RWPE2 (cell line): ENCODE measurements around the gene ZNF576.

Experiments used
- ATAC-seq: fragments of 200-7000 bp; cut with Tn5 transposase; 3 replicates; pipeline ENCODE4 v1.9.1; 2021; ENCODE audit warnings: low read depth
- DNase-seq: peaks from one replicate; pipeline ENCODE4 v3.0.0-alpha.2; 2020; ENCODE audit warnings: low spot score
- H3K27ac ChIP-seq: fragments of 450-650 bp; 2 replicates; pipeline ENCODE4 v1.5.1; 2017; ENCODE audit warnings: mild to moderate bottlenecking; ENCODE audit not compliant: poor library complexity, severe bottlenecking
- H3K27me3 ChIP-seq: fragments of 250-450 bp; sonication (Bioruptor Pico); 2 replicates; pipeline ENCODE4 v1.5.1; 2021; ENCODE audit warnings: mild to moderate bottlenecking, moderate library complexity; ENCODE audit not compliant: insufficient read depth, poor library complexity, severe bottlenecking
- H3K36me3 ChIP-seq: fragments of 250-450 bp; sonication (Bioruptor Pico); 2 replicates; pipeline ENCODE4 v1.5.1; 2020; ENCODE audit warnings: low read depth, mild to moderate bottlenecking, moderate library complexity
- H3K4me1 ChIP-seq: fragments of 250-450 bp; sonication (Bioruptor Pico); 2 replicates; pipeline ENCODE4 v1.5.1; 2021; ENCODE audit warnings: mild to moderate bottlenecking, moderate library complexity; ENCODE audit not compliant: insufficient read depth, poor library complexity, severe bottlenecking
- H3K4me3 ChIP-seq: fragments of 250-450 bp; sonication (Bioruptor Pico); 2 replicates; pipeline ENCODE4 v1.5.1; 2021; ENCODE audit warnings: mild to moderate bottlenecking, moderate library complexity; ENCODE audit not compliant: severe bottlenecking
- H3K9me3 ChIP-seq: fragments of 250-450 bp; sonication (Bioruptor Pico); 2 replicates; pipeline ENCODE4 v1.5.1; 2021; ENCODE audit warnings: mild to moderate bottlenecking, moderate library complexity; ENCODE audit not compliant: severe bottlenecking
- CTCF ChIP-seq: fragments of 450-650 bp; IDR thresholded peaks from one replicate; pipeline ENCODE4 v1.5.1; 2017; ENCODE audit warnings: mild to moderate bottlenecking, moderate library complexity; ENCODE audit not compliant: poor library complexity, severe bottlenecking

The ZNF576 gene

DNA sequence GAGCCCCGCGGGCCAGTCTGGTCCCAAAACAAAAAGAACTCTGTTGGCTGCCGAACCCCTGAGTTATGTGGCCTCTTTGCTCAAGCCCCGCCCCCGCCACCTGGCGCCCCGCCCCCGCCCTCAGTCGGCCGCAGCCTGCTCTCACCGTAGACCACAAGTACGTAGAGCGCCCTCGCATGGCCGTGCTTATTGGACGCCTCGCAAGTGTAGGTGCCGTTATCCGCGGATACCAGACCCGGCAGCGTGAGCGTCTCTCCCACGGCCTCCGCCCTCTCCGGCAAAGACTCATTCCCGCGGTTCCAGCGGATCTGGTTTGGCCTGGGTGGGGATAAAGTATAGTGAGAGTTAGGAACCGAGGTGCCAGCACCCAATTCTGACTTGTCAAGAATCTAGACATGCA is 28.5 kb downstream of the ZNF576 start:
- no peaks in the 10 kb centered on the region for H3K27me3 ChIP-seq
- TF ChIP-seq CTCF: no peak
- ATAC-seq (no peak), DNase-seq (no peak)
- no peak overlapping the region for H3K27ac ChIP-seq
- no peaks in the 10 kb centered on the region for H3K36me3 ChIP-seq
- H3K4me3 ChIP-seq: no peak overlapping the region
- H3K4me1 ChIP-seq: no peaks in the 10 kb centered on the region
- no peaks in the 10 kb centered on the region for H3K9me3 ChIP-seq

- Histone ChIP-seq H3K27ac (no peak overlapping the region), H3K4me1 (no peaks in the 10 kb centered on the region), H3K4me3 (no peak overlapping the region), H3K36me3 (no peaks in the 10 kb centered on the region), H3K27me3 (no peaks in the 10 kb centered on the region), H3K9me3 (no peaks in the 10 kb centered on the region)
- DNase-seq: no peak
- no peak for ATAC-seq
- no peak for TF ChIP-seq CTCF
Observed at GRCh38 chr19:43625918-43626579, 29.7 kb downstream of the ZNF576 start.

GRCh38 chr19:43626838-43627237 is 30.4 kb downstream of the ZNF576 start:
- no peak for TF ChIP-seq CTCF
- Histone ChIP-seq H3K27me3 (no peaks in the 10 kb centered on the region), H3K4me3 (no peak overlapping the region), H3K9me3 (no peaks in the 10 kb centered on the region), H3K27ac (no peak overlapping the region), H3K36me3 (no peaks in the 10 kb centered on the region), H3K4me1 (no peaks in the 10 kb centered on the region)
- ATAC-seq (no peak), DNase-seq (no peak)

- ATAC-seq (no peak), DNase-seq (no peak)
- no peak overlapping the region for H3K27ac ChIP-seq
- H3K36me3 ChIP-seq: no peaks in the 10 kb centered on the region
- H3K9me3 ChIP-seq: no peaks in the 10 kb centered on the region
- TF ChIP-seq CTCF: no peak
- H3K4me1 ChIP-seq: no peaks in the 10 kb centered on the region
- no peaks in the 10 kb centered on the region for H3K27me3 ChIP-seq
- H3K4me3 ChIP-seq: no peak overlapping the region
Observed at GRCh38 chr19:43628646-43629326, 32.4 kb downstream of the ZNF576 start.

DNA sequence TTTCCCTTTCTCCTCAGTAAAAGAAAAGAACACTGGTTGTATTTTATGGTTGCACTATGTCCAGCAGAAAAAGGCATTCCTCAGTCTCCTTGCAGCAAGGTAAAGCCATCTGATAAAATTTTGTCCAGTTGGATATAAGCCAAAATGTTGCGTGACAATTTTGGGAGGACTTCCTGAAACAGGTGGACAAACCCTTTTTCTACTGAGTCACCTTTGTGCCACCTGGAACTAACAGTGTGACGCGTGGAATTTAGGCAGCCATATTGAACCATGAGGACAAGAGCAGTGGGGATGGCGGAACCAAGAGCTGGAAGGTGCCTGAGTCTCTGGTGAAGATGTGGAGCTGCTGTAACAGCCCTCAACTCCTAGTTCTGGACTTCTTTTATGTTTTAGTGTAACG is 35.1 kb downstream of the ZNF576 start:
- Histone ChIP-seq H3K4me3 (no peak overlapping the region), H3K36me3 (no peaks in the 10 kb centered on the region), H3K9me3 (no peaks in the 10 kb centered on the region), H3K4me1 (peaks cover 8% of the 10 kb centered on the region), H3K27me3 (no peaks in the 10 kb centered on the region), H3K27ac (no peak overlapping the region)
- TF ChIP-seq CTCF: no peak
- DNase-seq: no peak
- no peak for ATAC-seq
